GM12878 (cell line): ENCODE data around the gene PPT2. TPM values are rescaled to one million over a fixed set of nuclear protein-coding genes. Genes with fewer than 3 reads are reported as not detected.

Experiments used
- CBX3 ChIP-seq: fragments of 200-600 bp; sonication (generic); IDR thresholded peaks from 2 replicates; pipeline ENCODE4 v1.6.1; 2016; ENCODE audit warnings: low read depth, borderline replicate concordance
- CHD2 ChIP-seq: IDR thresholded peaks from 2 replicates; pipeline ENCODE4 v1.6.1; 2011; ENCODE audit warnings: low read depth, low read length, improper control_type of control experiment, borderline replicate concordance
- EP300 ChIP-seq, 2 experiments: fragments of 150-350 bp in 1 of 2; IDR thresholded peaks; 2 replicates each; pipeline ENCODE4 v1.6.1; 2011 to 2012; ENCODE audit warnings: low read depth in 2 of 2, low read length in 2 of 2, borderline replicate concordance in 1 of 2, improper control_type of control experiment in 1 of 2, inconsistent platforms in 1 of 2; ENCODE audit not compliant: control insufficient read depth in 1 of 2
- FOS ChIP-seq: IDR thresholded peaks from 3 replicates; pipeline ENCODE4 v1.6.1; 2011; ENCODE audit warnings: borderline replicate concordance; ENCODE audit not compliant: insufficient read length; ENCODE audit errors: extremely low read depth
- IKZF1 ChIP-seq: fragments of 450-650 bp; conservative IDR thresholded peaks from 2 replicates; pipeline ENCODE4 v1.6.1; 2017; ENCODE audit warnings: antibody characterized with exemption, mild to moderate bottlenecking
- JUND ChIP-seq: IDR thresholded peaks from 2 replicates; pipeline ENCODE4 v1.6.1; 2012; ENCODE audit warnings: low read depth, mild to moderate bottlenecking, low read length, improper control_type of control experiment, moderate library complexity
- KLF5 ChIP-seq: fragments of 450-650 bp; IDR thresholded peaks from 2 replicates; pipeline ENCODE4 v1.6.1; 2014; ENCODE audit warnings: mild to moderate bottlenecking; ENCODE audit not compliant: partially characterized antibody
- MYC ChIP-seq: IDR thresholded peaks from 2 replicates; pipeline ENCODE4 v1.6.1; 2011; ENCODE audit warnings: mild to moderate bottlenecking, low read length, moderate library complexity, inconsistent platforms; ENCODE audit not compliant: insufficient read depth, insufficient replicate concordance, insufficient read length, severe bottlenecking
- NR2C1 ChIP-seq: fragments of 450-650 bp; IDR thresholded peaks from 2 replicates; pipeline ENCODE4 v1.6.1; 2017; ENCODE audit warnings: antibody characterized with exemption, mild to moderate bottlenecking, moderate library complexity
- NR2F1 ChIP-seq: fragments of 450-650 bp; conservative IDR thresholded peaks from 2 replicates; pipeline ENCODE4 v1.6.1; 2017; ENCODE audit warnings: mild to moderate bottlenecking
- RAD51 ChIP-seq: fragments of 450-650 bp; IDR thresholded peaks from 2 replicates; pipeline ENCODE4 v1.6.1; 2016; ENCODE audit warnings: moderate library complexity, mild to moderate bottlenecking, inconsistent platforms
- RBBP5 ChIP-seq: fragments of 200-600 bp; sonication (generic); conservative IDR thresholded peaks from 2 replicates; pipeline ENCODE4 v1.6.1; 2016
- STAT3 ChIP-seq: IDR thresholded peaks from 2 replicates; pipeline ENCODE4 v1.6.1; 2011; ENCODE audit warnings: low read depth, low read length, improper control_type of control experiment
- SUZ12 ChIP-seq: fragments of 200-600 bp; sonication (generic); IDR thresholded peaks from one replicate; pipeline ENCODE4 v1.6.1; 2018; ENCODE audit warnings: antibody characterized with exemption, mild to moderate bottlenecking; ENCODE audit not compliant: unreplicated experiment
- ZNF24 ChIP-seq: fragments of 450-650 bp; IDR thresholded peaks from 2 replicates; pipeline ENCODE4 v1.6.1; 2017; ENCODE audit warnings: antibody characterized with exemption, mild to moderate bottlenecking
- polyA plus RNA-seq, 11 experiments: library from polyadenylated mRNA; depleted of rRNA in 4 of 11; unstranded in 6 of 11; stranded (reverse) in 5 of 11; fragments of >200 nt; fragmentation: Nextera tagmentation in 4 of 11; fragmentation: Illumina TruSeq in 1 of 11; extraction: Ambion mirVana in 4 of 11; extraction: Trizol in 1 of 11; gene quantifications; 1 replicate in 1 of 11; 2 replicates in 10 of 11; pipeline versions ENCODE4 v1.2.1 to v1.2.3, GENCODE V29; 2011 to 2016; ENCODE audit warnings: inconsistent platforms in 2 of 11, missing spikeins in 2 of 11, low read depth in 1 of 11
- total RNA-seq, 4 experiments: library from RNA; depleted of rRNA in 3 of 4; stranded (reverse); fragments of >200 nt in 3 of 4; fragmentation: Illumina TruSeq in 1 of 4; extraction: Trizol in 1 of 4; gene quantifications; 2 replicates each; pipeline versions ENCODE4 v1.2.1 to v1.2.3, GENCODE V29; 2013 to 2021
- TF ChIP-seq, protein P1 (sequence below): fragments of 450-650 bp; formaldehyde crosslinking; IDR thresholded peaks from 2 replicates; pipeline ENCODE4 v1.4.0; 2022; ENCODE audit warnings: mild to moderate bottlenecking, moderate library complexity
- TF ChIP-seq, protein P2 (sequence below): fragments of 450-650 bp; IDR thresholded peaks from 2 replicates; pipeline ENCODE4 v1.6.1; 2018; ENCODE audit warnings: mild to moderate bottlenecking, low read depth, moderate library complexity; ENCODE audit not compliant: partially characterized antibody
- TF ChIP-seq, protein P3 (sequence below): fragments of 150-350 bp; IDR thresholded peaks from 2 replicates; pipeline ENCODE4 v1.6.1; 2016; ENCODE audit warnings: low read depth, low read length

Gene PPT2
- total and polyA plus RNA-seq, 10 of the 15 experiments (the other 5 are each of a cell fraction or from before 2014, with no cell fraction given), result 1.3 to 25.5 (median 5.5) TPM

- TF ChIP-seq, protein P1, sequence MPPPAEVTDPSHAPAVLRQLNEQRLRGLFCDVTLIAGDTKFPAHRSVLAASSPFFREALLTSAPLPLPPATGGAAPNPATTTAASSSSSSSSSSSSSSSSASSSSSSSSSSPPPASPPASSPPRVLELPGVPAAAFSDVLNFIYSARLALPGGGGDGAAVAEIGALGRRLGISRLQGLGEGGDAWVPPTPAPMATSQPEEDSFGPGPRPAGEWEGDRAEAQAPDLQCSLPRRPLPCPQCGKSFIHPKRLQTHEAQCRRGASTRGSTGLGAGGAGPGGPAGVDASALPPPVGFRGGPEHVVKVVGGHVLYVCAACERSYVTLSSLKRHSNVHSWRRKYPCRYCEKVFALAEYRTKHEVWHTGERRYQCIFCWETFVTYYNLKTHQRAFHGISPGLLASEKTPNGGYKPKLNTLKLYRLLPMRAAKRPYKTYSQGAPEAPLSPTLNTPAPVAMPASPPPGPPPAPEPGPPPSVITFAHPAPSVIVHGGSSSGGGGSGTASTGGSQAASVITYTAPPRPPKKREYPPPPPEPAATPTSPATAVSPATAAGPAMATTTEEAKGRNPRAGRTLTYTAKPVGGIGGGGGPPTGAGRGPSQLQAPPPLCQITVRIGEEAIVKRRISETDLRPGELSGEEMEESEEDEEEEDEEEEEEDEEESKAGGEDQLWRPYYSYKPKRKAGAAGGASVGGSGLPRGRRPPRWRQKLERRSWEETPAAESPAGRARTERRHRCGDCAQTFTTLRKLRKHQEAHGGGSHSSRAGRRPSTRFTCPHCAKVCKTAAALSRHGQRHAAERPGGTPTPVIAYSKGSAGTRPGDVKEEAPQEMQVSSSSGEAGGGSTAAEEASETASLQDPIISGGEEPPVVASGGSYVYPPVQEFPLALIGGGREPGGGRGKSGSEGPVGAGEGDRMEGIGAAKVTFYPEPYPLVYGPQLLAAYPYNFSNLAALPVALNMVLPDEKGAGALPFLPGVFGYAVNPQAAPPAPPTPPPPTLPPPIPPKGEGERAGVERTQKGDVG (CRISPR knock-in tag), result no peak
- TF ChIP-seq FOS (peak; percentile 41), NR2C1 (peak; percentile 72; the same call in 1 of the 2 replicates), STAT3 (no peak), CBX3 (no peak), JUND (no peak), ZNF24 (no peak), KLF5 (peak; percentile 16), RAD51 (peak; percentile 93), RBBP5 (no peak), IKZF1 (peak; percentile 76), NR2F1 (no peak), MYC (no peak), CHD2 (peak; percentile 85), EP300 (IDR thresholded peaks at IDR 0.05; ENCODE audit: borderline replicate concordance in 1 of 2, control insufficient read depth in 1 of 2, low read depth in 2 of 2, low read length in 2 of 2) (no peak), SUZ12 (no peak)
- TF ChIP-seq, protein P2, sequence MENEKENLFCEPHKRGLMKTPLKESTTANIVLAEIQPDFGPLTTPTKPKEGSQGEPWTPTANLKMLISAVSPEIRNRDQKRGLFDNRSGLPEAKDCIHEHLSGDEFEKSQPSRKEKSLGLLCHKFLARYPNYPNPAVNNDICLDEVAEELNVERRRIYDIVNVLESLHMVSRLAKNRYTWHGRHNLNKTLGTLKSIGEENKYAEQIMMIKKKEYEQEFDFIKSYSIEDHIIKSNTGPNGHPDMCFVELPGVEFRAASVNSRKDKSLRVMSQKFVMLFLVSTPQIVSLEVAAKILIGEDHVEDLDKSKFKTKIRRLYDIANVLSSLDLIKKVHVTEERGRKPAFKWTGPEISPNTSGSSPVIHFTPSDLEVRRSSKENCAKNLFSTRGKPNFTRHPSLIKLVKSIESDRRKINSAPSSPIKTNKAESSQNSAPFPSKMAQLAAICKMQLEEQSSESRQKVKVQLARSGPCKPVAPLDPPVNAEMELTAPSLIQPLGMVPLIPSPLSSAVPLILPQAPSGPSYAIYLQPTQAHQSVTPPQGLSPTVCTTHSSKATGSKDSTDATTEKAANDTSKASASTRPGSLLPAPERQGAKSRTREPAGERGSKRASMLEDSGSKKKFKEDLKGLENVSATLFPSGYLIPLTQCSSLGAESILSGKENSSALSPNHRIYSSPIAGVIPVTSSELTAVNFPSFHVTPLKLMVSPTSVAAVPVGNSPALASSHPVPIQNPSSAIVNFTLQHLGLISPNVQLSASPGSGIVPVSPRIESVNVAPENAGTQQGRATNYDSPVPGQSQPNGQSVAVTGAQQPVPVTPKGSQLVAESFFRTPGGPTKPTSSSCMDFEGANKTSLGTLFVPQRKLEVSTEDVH, result no peak
- TF ChIP-seq, protein P3, sequence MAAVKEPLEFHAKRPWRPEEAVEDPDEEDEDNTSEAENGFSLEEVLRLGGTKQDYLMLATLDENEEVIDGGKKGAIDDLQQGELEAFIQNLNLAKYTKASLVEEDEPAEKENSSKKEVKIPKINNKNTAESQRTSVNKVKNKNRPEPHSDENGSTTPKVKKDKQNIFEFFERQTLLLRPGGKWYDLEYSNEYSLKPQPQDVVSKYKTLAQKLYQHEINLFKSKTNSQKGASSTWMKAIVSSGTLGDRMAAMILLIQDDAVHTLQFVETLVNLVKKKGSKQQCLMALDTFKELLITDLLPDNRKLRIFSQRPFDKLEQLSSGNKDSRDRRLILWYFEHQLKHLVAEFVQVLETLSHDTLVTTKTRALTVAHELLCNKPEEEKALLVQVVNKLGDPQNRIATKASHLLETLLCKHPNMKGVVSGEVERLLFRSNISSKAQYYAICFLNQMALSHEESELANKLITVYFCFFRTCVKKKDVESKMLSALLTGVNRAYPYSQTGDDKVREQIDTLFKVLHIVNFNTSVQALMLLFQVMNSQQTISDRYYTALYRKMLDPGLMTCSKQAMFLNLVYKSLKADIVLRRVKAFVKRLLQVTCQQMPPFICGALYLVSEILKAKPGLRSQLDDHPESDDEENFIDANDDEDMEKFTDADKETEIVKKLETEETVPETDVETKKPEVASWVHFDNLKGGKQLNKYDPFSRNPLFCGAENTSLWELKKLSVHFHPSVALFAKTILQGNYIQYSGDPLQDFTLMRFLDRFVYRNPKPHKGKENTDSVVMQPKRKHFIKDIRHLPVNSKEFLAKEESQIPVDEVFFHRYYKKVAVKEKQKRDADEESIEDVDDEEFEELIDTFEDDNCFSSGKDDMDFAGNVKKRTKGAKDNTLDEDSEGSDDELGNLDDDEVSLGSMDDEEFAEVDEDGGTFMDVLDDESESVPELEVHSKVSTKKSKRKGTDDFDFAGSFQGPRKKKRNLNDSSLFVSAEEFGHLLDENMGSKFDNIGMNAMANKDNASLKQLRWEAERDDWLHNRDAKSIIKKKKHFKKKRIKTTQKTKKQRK, result peak; percentile 41; the same call in 1 of the 2 replicates
These were observed 26.0 kb upstream of the PPT2 start, which contains the start of gene ATF6B (continued) for GRCh38 chr6:32127717-32128592.
